HepG2 (cell line): ENCODE results near the gene SLC9A9. TPM values are rescaled to one million over a fixed set of nuclear protein-coding genes. Genes with fewer than 3 reads are reported as not detected.

Experiments
- ATAC-seq: fragments of 200-7000 bp; cut with Tn5 transposase; 3 replicates; pipeline ENCODE4 v1.9.1; 2020; ENCODE audit warnings: mild to moderate bottlenecking, moderate library complexity
- BruUV-seq: library from RNA; stranded (reverse); fragments of 400-500 nt; replicated peaks from 2 replicates; lab custom pipeline; 2021; lab: Mats Ljungman, UMichigan
- CTCF ChIA-PET: fragments of 300-600 bp; formaldehyde crosslinking; extraction: SDS; loops from one replicate; lab custom pipeline; 2021; ENCODE audit warnings: low total read pairs, inconsistent platforms, low intra/inter-chr PET ratio; lab: Yijun Ruan, JAX
- POLR2A ChIA-PET: fragments of 350-600 bp; sonication (Branson Sonifier 250); formaldehyde crosslinking; loops from one replicate; lab custom pipeline; 2020; ENCODE audit warnings: antibody characterized with exemption, inconsistent platforms; lab: Yijun Ruan, JAX
- DNase-seq: peaks from one replicate; pipeline ENCODE4 v3.0.0-alpha.2; 2015; ENCODE audit warnings: low spot score
- FAIRE-seq: peaks from 3 replicates; lab custom pipeline; 2011; peaks lifted over from hg19 to GRCh38; lab: Jason Lieb, UNC
- H2AFZ ChIP-seq: one replicate; pipeline ENCODE4 v1.6.1; 2011; ENCODE audit warnings: low read length, inconsistent platforms
- H3K27ac ChIP-seq: fragments of 300-600 bp; 3 replicates; pipeline ENCODE4 v1.8.0; 2011; ENCODE audit warnings: mixed run types, mild to moderate bottlenecking, mixed read lengths, low read length, inconsistent platforms; ENCODE audit not compliant: insufficient read depth; ENCODE audit errors: extremely low read length
- H3K27me3 ChIP-seq, 2 experiments: fragments of 200-600 bp in 1 of 2; 2 replicates in 1 of 2; 3 replicates in 1 of 2; pipeline versions ENCODE4 v1.6.0 to v1.8.0; 2011; ENCODE audit warnings: low read length in 2 of 2, mild to moderate bottlenecking in 2 of 2, moderate library complexity in 2 of 2, inconsistent platforms in 1 of 2; ENCODE audit not compliant: insufficient read depth in 2 of 2, control insufficient read depth in 1 of 2
- H3K36me3 ChIP-seq, 2 experiments: fragments of 200-600 bp in 1 of 2; replicated peaks in 1 of 2; 2 replicates in 1 of 2; 3 replicates in 1 of 2; pipeline versions ENCODE4 v1.5.1 to v1.8.0; 2011; ENCODE audit warnings: low read length in 2 of 2, inconsistent platforms in 1 of 2; ENCODE audit not compliant: insufficient read depth in 2 of 2, control insufficient read depth in 1 of 2
- H3K4me1 ChIP-seq: 2 replicates; pipeline ENCODE4 v1.5.1; 2012; ENCODE audit warnings: low read length, inconsistent platforms; ENCODE audit not compliant: insufficient read depth
- H3K4me2 ChIP-seq: 2 replicates; pipeline ENCODE4 v1.6.0; 2011; ENCODE audit warnings: low read depth, low read length, inconsistent platforms
- H3K4me3 ChIP-seq, 3 experiments: fragments of 200-600 bp in 1 of 3; sonication (generic), shearing (Covaris generic) in 1 of 3; replicated peaks in 1 of 3; 2 replicates each; pipeline ENCODE4 v1.5.1; 2011 to 2016; ENCODE audit warnings: low read length in 3 of 3, inconsistent platforms in 2 of 3, low read depth in 2 of 3, mild to moderate bottlenecking in 2 of 3, control low read depth in 1 of 3, mixed read lengths in 1 of 3; ENCODE audit not compliant: insufficient read depth in 1 of 3
- H3K79me2 ChIP-seq: one replicate; pipeline ENCODE4 v1.6.1; 2011; ENCODE audit warnings: low read length, inconsistent platforms; ENCODE audit not compliant: insufficient read depth
- H3K9ac ChIP-seq: 2 replicates; pipeline ENCODE4 v1.6.0; 2011; ENCODE audit warnings: mild to moderate bottlenecking, low read depth, low read length, inconsistent platforms; ENCODE audit not compliant: insufficient read depth
- H3K9me3 ChIP-seq: 2 replicates; pipeline ENCODE4 v1.5.1; 2012; ENCODE audit warnings: mild to moderate bottlenecking, low read length
- H4K20me1 ChIP-seq: 2 replicates; pipeline ENCODE4 v1.6.0; 2011; ENCODE audit warnings: inconsistent platforms, mild to moderate bottlenecking, low read length, moderate library complexity; ENCODE audit not compliant: insufficient read depth
- HNF4G ChIP-seq, 2 experiments: sonication (generic) in 1 of 2; formaldehyde crosslinking in 1 of 2; IDR thresholded peaks; 2 replicates each; pipeline versions ENCODE4 v1.4.0 to v1.6.1; 2011 to 2020; ENCODE audit warnings: borderline replicate concordance in 2 of 2, low read depth in 2 of 2, mild to moderate bottlenecking in 2 of 2, low read length in 1 of 2, missing genetic modification reagents in 1 of 2, moderate library complexity in 1 of 2
- ISX ChIP-seq: sonication (generic); formaldehyde crosslinking; conservative IDR thresholded peaks from 2 replicates; pipeline ENCODE4 v1.5.0; 2020; ENCODE audit warnings: missing genetic modification reagents
- NCOA1 ChIP-seq: sonication (generic); formaldehyde crosslinking; IDR thresholded peaks from 2 replicates; pipeline ENCODE4 v1.9.0; 2021; ENCODE audit warnings: missing genetic modification reagents
- ZNF644 ChIP-seq: IDR thresholded peaks from 2 replicates; pipeline ENCODE4 v1.6.1; 2016; ENCODE audit warnings: low read depth
- ZNF670 ChIP-seq: sonication (generic); formaldehyde crosslinking; IDR thresholded peaks from 2 replicates; pipeline ENCODE4 v1.8.0; 2022; ENCODE audit warnings: mild to moderate bottlenecking, missing genetic modification reagents, borderline replicate concordance
- ZNF674 ChIP-seq: sonication (generic); formaldehyde crosslinking; IDR thresholded peaks from 2 replicates; pipeline ENCODE4 v1.5.0; 2020; ENCODE audit warnings: low read depth, mild to moderate bottlenecking, missing genetic modification reagents
- WGBS: methylation state at CpG from one replicate; pipeline ENCODE4 v1.1.6; 2017; ENCODE audit warnings: low lambda C conversion rate; 5-methylcytosine and 5-hydroxymethylcytosine counted together
- in situ Hi-C: cut with HindIII; loops from 2 replicates; pipeline ENCODE4 v1.10.0; 2017; ENCODE audit warnings: low pct_unique_long_range_greater_than_20kb; ENCODE audit not compliant: extremely low pct_ligation_motif_present
- intact Hi-C: fragments of 100-400 bp; cut with micrococcal nuclease; formaldehyde crosslinking; loops from one replicate; pipeline ENCODE4 v1.10.0; 2022; ENCODE audit not compliant: unreplicated experiment
- polyA plus RNA-seq, 8 experiments: library from polyadenylated mRNA; depleted of rRNA in 3 of 8; stranded (reverse) in 7 of 8; unstranded in 1 of 8; fragments of >200 nt; fragmentation: Illumina TruSeq in 4 of 8; extraction: Trizol in 4 of 8; gene quantifications; 2 replicates each; pipeline versions ENCODE4 v1.2.1 to v1.2.3, GENCODE V29; 2011 to 2016; ENCODE audit warnings: low read depth in 4 of 8, missing spikeins in 1 of 8, mixed read lengths in 1 of 8; ENCODE audit not compliant: insufficient read depth in 1 of 8
- total RNA-seq, 5 experiments: library from RNA; depleted of rRNA; stranded (reverse); fragments of >200 nt; fragmentation: Illumina TruSeq; extraction: Trizol; gene quantifications; 2 replicates each; pipeline ENCODE4 v1.2.3, GENCODE V29; 2016; ENCODE audit warnings: low read depth in 1 of 5
- TF ChIP-seq, protein P1 (sequence below): sonication (generic); formaldehyde crosslinking; IDR thresholded peaks from 2 replicates; pipeline ENCODE4 v1.4.0; 2020; ENCODE audit warnings: missing genetic modification reagents, mild to moderate bottlenecking, borderline replicate concordance
- TF ChIP-seq, protein P2 (sequence below): sonication (generic); formaldehyde crosslinking; IDR thresholded peaks from 2 replicates; pipeline ENCODE4 v1.4.0; 2020; ENCODE audit warnings: missing genetic modification reagents
- TF ChIP-seq, protein P3 (sequence below): IDR thresholded peaks from 2 replicates; pipeline ENCODE4 v1.6.1; 2016; ENCODE audit warnings: low read depth, control low read depth

The SLC9A9 gene
- total and polyA plus RNA-seq, 2 of the 13 experiments (the other 11 are each of a cell fraction or from before 2014, with no cell fraction given), result not detected

DNA sequence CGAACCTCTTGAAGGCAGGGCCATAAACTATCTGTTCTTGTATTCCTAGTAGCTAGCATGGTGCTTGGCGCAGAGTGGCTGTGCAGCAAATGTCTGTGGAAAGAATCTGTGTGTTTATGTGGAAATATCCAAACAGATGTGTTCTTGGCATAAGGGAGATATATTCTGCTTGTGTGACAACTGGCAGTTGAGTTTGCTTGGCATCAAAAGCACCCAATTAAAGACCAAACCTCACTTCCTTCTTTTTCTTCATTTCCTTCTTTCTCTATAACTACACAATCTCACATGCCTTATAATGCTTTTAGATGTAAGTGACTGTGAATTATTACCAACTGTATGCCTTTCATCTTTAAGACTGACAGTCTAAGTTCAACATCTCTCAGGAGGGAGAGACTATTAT lies 296.5 kb downstream of the SLC9A9 start:
- no peaks in the 10 kb centered on the region for H4K20me1 ChIP-seq
- H3K4me2 ChIP-seq, result no peak overlapping the region
- no peak for FAIRE-seq
- H3K4me1 ChIP-seq, result no peaks in the 10 kb centered on the region
- 50% methylated on average over 2 of the region's 2 CpGs for WGBS
- H3K9ac ChIP-seq, result no peak overlapping the region
- no peak for TF ChIP-seq ISX
- no peak for TF ChIP-seq ZNF670 (CRISPR knock-in tag)
- no peak for TF ChIP-seq ZNF644 (CRISPR knock-in tag)
- TF ChIP-seq, protein P1, sequence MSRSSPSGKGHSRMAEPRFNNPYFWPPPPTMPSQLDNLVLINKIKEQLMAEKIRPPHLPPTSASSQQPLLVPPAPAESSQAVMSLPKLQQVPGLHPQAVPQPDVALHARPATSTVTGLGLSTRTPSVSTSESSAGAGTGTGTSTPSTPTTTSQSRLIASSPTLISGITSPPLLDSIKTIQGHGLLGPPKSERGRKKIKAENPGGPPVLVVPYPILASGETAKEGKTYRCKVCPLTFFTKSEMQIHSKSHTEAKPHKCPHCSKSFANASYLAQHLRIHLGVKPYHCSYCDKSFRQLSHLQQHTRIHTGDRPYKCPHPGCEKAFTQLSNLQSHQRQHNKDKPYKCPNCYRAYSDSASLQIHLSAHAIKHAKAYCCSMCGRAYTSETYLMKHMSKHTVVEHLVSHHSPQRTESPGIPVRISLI (CRISPR knock-in tag), result no peak
- TF ChIP-seq, protein P2, sequence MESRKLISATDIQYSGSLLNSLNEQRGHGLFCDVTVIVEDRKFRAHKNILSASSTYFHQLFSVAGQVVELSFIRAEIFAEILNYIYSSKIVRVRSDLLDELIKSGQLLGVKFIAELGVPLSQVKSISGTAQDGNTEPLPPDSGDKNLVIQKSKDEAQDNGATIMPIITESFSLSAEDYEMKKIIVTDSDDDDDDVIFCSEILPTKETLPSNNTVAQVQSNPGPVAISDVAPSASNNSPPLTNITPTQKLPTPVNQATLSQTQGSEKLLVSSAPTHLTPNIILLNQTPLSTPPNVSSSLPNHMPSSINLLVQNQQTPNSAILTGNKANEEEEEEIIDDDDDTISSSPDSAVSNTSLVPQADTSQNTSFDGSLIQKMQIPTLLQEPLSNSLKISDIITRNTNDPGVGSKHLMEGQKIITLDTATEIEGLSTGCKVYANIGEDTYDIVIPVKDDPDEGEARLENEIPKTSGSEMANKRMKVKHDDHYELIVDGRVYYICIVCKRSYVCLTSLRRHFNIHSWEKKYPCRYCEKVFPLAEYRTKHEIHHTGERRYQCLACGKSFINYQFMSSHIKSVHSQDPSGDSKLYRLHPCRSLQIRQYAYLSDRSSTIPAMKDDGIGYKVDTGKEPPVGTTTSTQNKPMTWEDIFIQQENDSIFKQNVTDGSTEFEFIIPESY (CRISPR knock-in tag), result no peak
- TF ChIP-seq HNF4G (IDR thresholded peaks at IDR 0.05; ENCODE audit: borderline replicate concordance, low read depth, low read length), result no peak
- TF ChIP-seq HNF4G (CRISPR knock-in tag; IDR thresholded peaks at IDR 0.05; ENCODE audit: borderline replicate concordance, low read depth), result no peak
- TF ChIP-seq NCOA1 (CRISPR knock-in tag), result no peak
- no peak for TF ChIP-seq ZNF674
- TF ChIP-seq, protein P3, sequence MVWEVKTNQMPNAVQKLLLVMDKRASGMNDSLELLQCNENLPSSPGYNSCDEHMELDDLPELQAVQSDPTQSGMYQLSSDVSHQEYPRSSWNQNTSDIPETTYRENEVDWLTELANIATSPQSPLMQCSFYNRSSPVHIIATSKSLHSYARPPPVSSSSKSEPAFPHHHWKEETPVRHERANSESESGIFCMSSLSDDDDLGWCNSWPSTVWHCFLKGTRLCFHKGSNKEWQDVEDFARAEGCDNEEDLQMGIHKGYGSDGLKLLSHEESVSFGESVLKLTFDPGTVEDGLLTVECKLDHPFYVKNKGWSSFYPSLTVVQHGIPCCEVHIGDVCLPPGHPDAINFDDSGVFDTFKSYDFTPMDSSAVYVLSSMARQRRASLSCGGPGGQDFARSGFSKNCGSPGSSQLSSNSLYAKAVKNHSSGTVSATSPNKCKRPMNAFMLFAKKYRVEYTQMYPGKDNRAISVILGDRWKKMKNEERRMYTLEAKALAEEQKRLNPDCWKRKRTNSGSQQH, result no peak
- no peaks in the 10 kb centered on the region for H3K27me3 ChIP-seq
- no peaks in the 10 kb centered on the region for H3K79me2 ChIP-seq
- no peak for DNase-seq
- H3K27ac ChIP-seq, result no peak overlapping the region
- no peak overlapping the region for H2AFZ ChIP-seq
- POLR2A ChIA-PET, result no interaction called here
- no TSS peak for BruUV-seq
- intact Hi-C loops (no loop called here), in situ Hi-C loops (no loop called here)
- CTCF ChIA-PET, result no interaction called here
- no peaks in the 10 kb centered on the region for H3K9me3 ChIP-seq
- H3K4me3 ChIP-seq, result no peak overlapping the region
- H3K36me3 ChIP-seq, result no peaks in the 10 kb centered on the region
- no peak for ATAC-seq
